ENCODE data around the gene LIPC.

LIPC gene

DNA sequence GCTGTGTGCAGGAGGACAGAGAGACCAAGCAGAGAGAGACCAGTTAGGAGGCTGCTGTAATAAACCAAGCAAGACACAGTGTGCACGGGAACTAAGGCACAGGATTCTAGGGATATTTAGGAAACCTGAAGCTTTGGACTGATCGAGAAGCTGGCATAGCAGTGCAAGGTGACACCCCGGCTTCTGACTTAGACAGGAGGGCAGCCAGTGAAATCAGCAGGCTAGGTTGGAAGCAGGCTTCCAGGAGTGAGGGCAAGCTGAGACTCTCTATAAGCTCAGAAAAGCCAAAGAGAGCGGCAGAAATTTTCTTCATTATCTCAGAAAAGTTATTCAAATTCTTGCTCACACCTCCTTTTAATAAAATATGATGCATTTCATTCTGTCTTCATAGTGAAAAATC is 104.6 kb downstream of the LIPC start:
- Histone ChIP-seq H3K9me3 (ENCODE audit: control insufficient read depth, insufficient read depth, low read depth, low read length) (no peaks in the 10 kb centered on the region), H3K4me3 (ENCODE audit: low read depth, low read length) (no peak overlapping the region), H3K27ac (ENCODE audit: extremely low read depth, low read depth, low read length) (no peak overlapping the region), H3K36me3 (ENCODE audit: control insufficient read depth in 2 of 2, insufficient read depth in 1 of 2, low read length in 2 of 2) (no peaks in the 10 kb centered on the region), H3K4me1 (ENCODE audit: control insufficient read depth, insufficient read depth, low read length) (no peaks in the 10 kb centered on the region)
- no peak for TF ChIP-seq ZNF280D (tag by site-specific recombination; IDR thresholded peaks at IDR 0.05)
- no peak for TF ChIP-seq ZNF514 (tag by site-specific recombination; IDR thresholded peaks at IDR 0.05)
- TF ChIP-seq KLF8 (tag by site-specific recombination; IDR thresholded peaks at IDR 0.05) = no peak
- TF ChIP-seq ZSCAN30 (tag by site-specific recombination; IDR thresholded peaks at IDR 0.05) = no peak
- TF ChIP-seq ZNF654 (tag by site-specific recombination; IDR thresholded peaks at IDR 0.05; ENCODE audit: low read depth) = no peak
- TF ChIP-seq, protein P1, sequence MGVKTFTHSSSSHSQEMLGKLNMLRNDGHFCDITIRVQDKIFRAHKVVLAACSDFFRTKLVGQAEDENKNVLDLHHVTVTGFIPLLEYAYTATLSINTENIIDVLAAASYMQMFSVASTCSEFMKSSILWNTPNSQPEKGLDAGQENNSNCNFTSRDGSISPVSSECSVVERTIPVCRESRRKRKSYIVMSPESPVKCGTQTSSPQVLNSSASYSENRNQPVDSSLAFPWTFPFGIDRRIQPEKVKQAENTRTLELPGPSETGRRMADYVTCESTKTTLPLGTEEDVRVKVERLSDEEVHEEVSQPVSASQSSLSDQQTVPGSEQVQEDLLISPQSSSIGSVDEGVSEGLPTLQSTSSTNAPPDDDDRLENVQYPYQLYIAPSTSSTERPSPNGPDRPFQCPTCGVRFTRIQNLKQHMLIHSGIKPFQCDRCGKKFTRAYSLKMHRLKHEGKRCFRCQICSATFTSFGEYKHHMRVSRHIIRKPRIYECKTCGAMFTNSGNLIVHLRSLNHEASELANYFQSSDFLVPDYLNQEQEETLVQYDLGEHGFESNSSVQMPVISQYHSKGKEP (tag by site-specific recombination; IDR thresholded peaks at IDR 0.05) = no peak
- TF ChIP-seq ZNF114 (tag by site-specific recombination; IDR thresholded peaks at IDR 0.05) = no peak
- POLR2A ChIA-PET = no interaction called here
- CTCF ChIA-PET = interaction anchor here (0.7 kb wide), 1 partner anchor 268 kb away, joined by 3 read pairs; no protein-coding TSS in a partner anchor

- no peak for TF ChIP-seq ZNF670 (tag by site-specific recombination; IDR thresholded peaks at IDR 0.05; ENCODE audit: low read depth)
- TF ChIP-seq SP7 (tag by site-specific recombination; IDR thresholded peaks at IDR 0.05) = no peak
- TF ChIP-seq ZNF624 (tag by site-specific recombination; IDR thresholded peaks at IDR 0.05) = no peak
- ChIA-PET CTCF (no interaction called here), POLR2A (no interaction called here)
- no peaks in the 10 kb centered on the region for H3K4me1 ChIP-seq (ENCODE audit: control insufficient read depth, insufficient read depth, low read length)
- no peak overlapping the region for H3K4me3 ChIP-seq (ENCODE audit: low read depth, low read length)
- no peaks in the 10 kb centered on the region for H3K9me3 ChIP-seq (ENCODE audit: control insufficient read depth, insufficient read depth, low read depth, low read length)
- no peaks in the 10 kb centered on the region for H3K36me3 ChIP-seq (ENCODE audit: control insufficient read depth in 2 of 2, insufficient read depth in 1 of 2, low read length in 2 of 2)
- no peak overlapping the region for H3K27ac ChIP-seq (ENCODE audit: extremely low read depth, low read depth, low read length)
Measured at GRCh38 chr15:58537033-58537432, 105.2 kb downstream of the LIPC start.

DNA sequence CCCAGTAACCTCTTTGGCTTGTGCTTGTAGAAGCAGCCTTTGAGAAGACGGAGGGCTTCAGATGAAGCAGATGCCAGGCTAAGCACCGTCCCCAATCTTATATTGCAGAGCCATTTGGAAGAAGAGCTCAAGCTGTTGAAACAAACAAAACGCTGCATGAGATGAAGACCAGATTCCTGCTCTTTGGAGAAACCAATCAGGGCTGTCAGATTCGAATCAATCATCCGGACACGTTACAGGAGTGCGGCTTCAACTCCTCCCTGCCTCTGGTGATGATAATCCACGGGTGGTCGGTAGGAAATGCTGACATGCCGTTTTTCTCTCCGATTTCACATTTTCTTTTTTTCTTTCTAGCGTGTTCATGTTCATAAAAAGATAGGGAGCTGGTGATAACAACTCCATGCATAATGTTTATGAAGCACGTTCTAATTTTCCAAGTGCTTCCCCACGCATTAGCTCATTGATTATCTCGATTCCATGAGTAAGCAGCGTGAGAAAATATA is 106.5 kb downstream of the LIPC start:
- no peaks in the 10 kb centered on the region for H3K9me3 ChIP-seq (ENCODE audit: control insufficient read depth, insufficient read depth, low read depth, low read length)
- H3K4me3 ChIP-seq (ENCODE audit: low read depth, low read length) = no peak overlapping the region
- no peak overlapping the region for H3K27ac ChIP-seq (ENCODE audit: extremely low read depth, low read depth, low read length)
- ChIA-PET CTCF (interaction anchor here (0.6 kb wide), 1 partner anchor 251 kb away, joined by 3 read pairs; no protein-coding TSS in a partner anchor), POLR2A (no interaction called here)
- TF ChIP-seq ZNF629 (tag by site-specific recombination; IDR thresholded peaks at IDR 0.05) (no peak), PRDM1 (tag by site-specific recombination; IDR thresholded peaks at IDR 0.05) (no peak), ZNF596 (tag by site-specific recombination; IDR thresholded peaks at IDR 0.05) (no peak), ZNF518A (tag by site-specific recombination; conservative IDR thresholded peaks at IDR 0.05; ENCODE audit: low read depth) (no peak), EGR2 (tag by site-specific recombination; IDR thresholded peaks at IDR 0.05; ENCODE audit: low read depth) (no peak), ZNF248 (tag by site-specific recombination; IDR thresholded peaks at IDR 0.05) (no peak), ZNF362 (tag by site-specific recombination; IDR thresholded peaks at IDR 0.05) (no peak), SCRT2 (tag by site-specific recombination; IDR thresholded peaks at IDR 0.05) (no peak)
- TF ChIP-seq, protein P2, sequence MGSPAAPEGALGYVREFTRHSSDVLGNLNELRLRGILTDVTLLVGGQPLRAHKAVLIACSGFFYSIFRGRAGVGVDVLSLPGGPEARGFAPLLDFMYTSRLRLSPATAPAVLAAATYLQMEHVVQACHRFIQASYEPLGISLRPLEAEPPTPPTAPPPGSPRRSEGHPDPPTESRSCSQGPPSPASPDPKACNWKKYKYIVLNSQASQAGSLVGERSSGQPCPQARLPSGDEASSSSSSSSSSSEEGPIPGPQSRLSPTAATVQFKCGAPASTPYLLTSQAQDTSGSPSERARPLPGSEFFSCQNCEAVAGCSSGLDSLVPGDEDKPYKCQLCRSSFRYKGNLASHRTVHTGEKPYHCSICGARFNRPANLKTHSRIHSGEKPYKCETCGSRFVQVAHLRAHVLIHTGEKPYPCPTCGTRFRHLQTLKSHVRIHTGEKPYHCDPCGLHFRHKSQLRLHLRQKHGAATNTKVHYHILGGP (tag by site-specific recombination; IDR thresholded peaks at IDR 0.05) = no peak
- H3K4me1 ChIP-seq (ENCODE audit: control insufficient read depth, insufficient read depth, low read length) = no peaks in the 10 kb centered on the region
- no peaks in the 10 kb centered on the region for H3K36me3 ChIP-seq (ENCODE audit: control insufficient read depth in 2 of 2, insufficient read depth in 1 of 2, low read length in 2 of 2)

Measured in HEK293 (cell line).